ENCODE measurements around the gene UGT1A3.

- TF ChIP-seq CTCF (conservative IDR thresholded peaks at IDR 0.05; ENCODE audit: low read length), result no peak
- no peak for TF ChIP-seq EZH2phosphoT487 (IDR thresholded peaks at IDR 0.05; ENCODE audit: borderline replicate concordance)
Observed at GRCh38 chr2:233754872-233755611, 26.2 kb downstream of the UGT1A3 start.
